GM12878 (cell line): ENCODE data around the gene SLC25A43. TPM values are rescaled to one million over a fixed set of nuclear protein-coding genes. Genes with fewer than 3 reads are reported as not detected.
A peak's percentile ranks its signal among the peaks of the same experiment; 100 is the strongest.

ENCODE experiments used
- ATAC-seq: fragments of 200-7000 bp; cut with Tn5 transposase; 3 replicates; pipeline ENCODE4 v1.9.1; 2020; ENCODE audit warnings: mild to moderate bottlenecking, moderate library complexity
- BruUV-seq: library from RNA; stranded (reverse); fragments of 400-500 nt; replicated peaks from 2 replicates; lab custom pipeline; 2021; lab: Mats Ljungman, UMichigan
- CTCF ChIA-PET: fragments of 300-600 bp; sonication (Branson Sonifier 250); formaldehyde crosslinking; extraction: SDS; loops from one replicate; lab custom pipeline; 2021; ENCODE audit warnings: inconsistent platforms; lab: Yijun Ruan, JAX
- POLR2A ChIA-PET: fragments of 350-600 bp; formaldehyde crosslinking; extraction: SDS; loops from one replicate; lab custom pipeline; 2021; ENCODE audit warnings: inconsistent platforms; lab: Charles Lee
- RAD21 ChIA-PET: fragments of 300-600 bp; sonication (Branson Sonifier 250); formaldehyde crosslinking; loops from one replicate; lab custom pipeline; 2023; ENCODE audit warnings: antibody characterized with exemption; ENCODE audit not compliant: unreplicated experiment; lab: Charles Lee
- SMC1A ChIA-PET: fragments of 300-600 bp; sonication (Branson Sonifier 250); formaldehyde crosslinking; loops from one replicate; lab custom pipeline; 2023; ENCODE audit not compliant: unreplicated experiment, uncharacterized antibody; lab: Charles Lee
- DNase-seq: peaks from one replicate; pipeline ENCODE4 v3.0.0-alpha.2; 2011; ENCODE audit warnings: low read depth, low spot score
- FAIRE-seq: peaks from 3 replicates; lab custom pipeline; 2011; peaks lifted over from hg19 to GRCh38; lab: Jason Lieb, UNC
- H2AFZ ChIP-seq: 2 replicates; pipeline ENCODE4 v1.6.0; 2011; ENCODE audit warnings: low read depth, low read length, control low read depth; ENCODE audit not compliant: control insufficient read depth
- H3K27ac ChIP-seq: 2 replicates; pipeline ENCODE4 v1.5.1; 2011; ENCODE audit warnings: control low read depth; ENCODE audit not compliant: control insufficient read depth, insufficient read depth
- H3K27me3 ChIP-seq, 2 experiments: replicated peaks in 1 of 2; 2 replicates each; pipeline versions ENCODE4 v1.6.0 to v1.6.1; 2011; ENCODE audit warnings: low read length in 1 of 2; ENCODE audit not compliant: control insufficient read depth in 2 of 2, insufficient read depth in 2 of 2
- H3K36me3 ChIP-seq, 2 experiments: 2 replicates each; pipeline ENCODE4 v1.5.1; 2011; ENCODE audit warnings: low read length in 1 of 2; ENCODE audit not compliant: control insufficient read depth in 2 of 2, insufficient read depth in 2 of 2
- H3K4me1 ChIP-seq: 2 replicates; pipeline ENCODE4 v1.6.1; 2011; ENCODE audit warnings: mild to moderate bottlenecking, low read length, moderate library complexity, mixed read lengths; ENCODE audit not compliant: control insufficient read depth, insufficient read depth
- H3K4me2 ChIP-seq: 2 replicates; pipeline ENCODE4 v1.6.0; 2011; ENCODE audit warnings: control low read depth; ENCODE audit not compliant: control insufficient read depth, insufficient read depth
- H3K4me3 ChIP-seq: fragments of 200-600 bp; sonication (generic); 2 replicates; pipeline ENCODE4 v1.5.1; 2016
- H3K79me2 ChIP-seq: 2 replicates; pipeline ENCODE4 v1.6.0; 2011; ENCODE audit warnings: low read length; ENCODE audit not compliant: control insufficient read depth, insufficient read depth
- H3K9ac ChIP-seq: 2 replicates; pipeline ENCODE4 v1.8.0; 2011; ENCODE audit warnings: low read length, control low read depth, mixed read lengths; ENCODE audit not compliant: control insufficient read depth, insufficient read depth
- H3K9me3 ChIP-seq: replicated peaks from 3 replicates; pipeline ENCODE4 v1.5.1; 2011; ENCODE audit warnings: mild to moderate bottlenecking, low read length; ENCODE audit not compliant: control insufficient read depth, insufficient read depth
- H4K20me1 ChIP-seq: 2 replicates; pipeline ENCODE4 v1.6.0; 2011; ENCODE audit not compliant: control insufficient read depth, insufficient read depth
- CBX5 ChIP-seq: sonication (generic); IDR thresholded peaks from 2 replicates; pipeline ENCODE4 v1.6.1; 2016; ENCODE audit warnings: low read depth, moderate library complexity, mild to moderate bottlenecking, inconsistent platforms
- DPF2 ChIP-seq: fragments of 450-650 bp; IDR thresholded peaks from 2 replicates; pipeline ENCODE4 v1.6.1; 2017; ENCODE audit warnings: mild to moderate bottlenecking
- EGR1 ChIP-seq, 2 experiments: IDR thresholded peaks; 1 replicate in 1 of 2; 2 replicates in 1 of 2; pipeline ENCODE4 v1.6.1; 2011 to 2012; ENCODE audit warnings: low read depth in 2 of 2, low read length in 2 of 2, borderline replicate concordance in 1 of 2, mild to moderate bottlenecking in 1 of 2, moderate library complexity in 1 of 2
- MTA3 ChIP-seq: IDR thresholded peaks from 2 replicates; pipeline ENCODE4 v1.6.1; 2012; ENCODE audit warnings: low read length, inconsistent platforms, borderline replicate concordance
- RAD21 ChIP-seq: IDR thresholded peaks from 2 replicates; pipeline ENCODE4 v1.6.1; 2011; ENCODE audit warnings: mild to moderate bottlenecking, low read depth, low read length, moderate library complexity; ENCODE audit not compliant: insufficient read depth
- SMARCA5 ChIP-seq: fragments of 450-650 bp; IDR thresholded peaks from 2 replicates; pipeline ENCODE4 v1.6.1; 2017; ENCODE audit warnings: mild to moderate bottlenecking
- SMC3 ChIP-seq: IDR thresholded peaks from 2 replicates; pipeline ENCODE4 v1.6.1; 2011; ENCODE audit warnings: low read length, improper control_type of control experiment, borderline replicate concordance
- ZNF384 ChIP-seq: IDR thresholded peaks from 2 replicates; pipeline ENCODE4 v1.6.1; 2012; ENCODE audit warnings: low read depth, mild to moderate bottlenecking, low read length, improper control_type of control experiment, borderline replicate concordance
- WGBS: methylation state at CpG from one replicate; pipeline ENCODE4 v1.1.6; 2016; ENCODE audit warnings: low lambda C conversion rate; ENCODE audit not compliant: insufficient replicate concordance, insufficient coverage; ENCODE audit errors: missing lambda C conversion rate; 5-methylcytosine and 5-hydroxymethylcytosine counted together
- in situ Hi-C: fragments of 300-500 bp; cut with MboI; formaldehyde crosslinking; loops from 9 replicates; pipeline ENCODE4 v1.14.3; 2018; ENCODE audit warnings: mixed read lengths
- intact Hi-C: fragments of 100-400 bp; cut with micrococcal nuclease; formaldehyde crosslinking; loops from one replicate; pipeline ENCODE4 v1.14.2; 2022; ENCODE audit not compliant: unreplicated experiment
- polyA plus RNA-seq, 11 experiments: library from polyadenylated mRNA; depleted of rRNA in 4 of 11; unstranded in 6 of 11; stranded (reverse) in 5 of 11; fragments of >200 nt; fragmentation: Nextera tagmentation in 4 of 11; fragmentation: Illumina TruSeq in 1 of 11; extraction: Ambion mirVana in 4 of 11; extraction: Trizol in 1 of 11; gene quantifications; 1 replicate in 1 of 11; 2 replicates in 10 of 11; pipeline versions ENCODE4 v1.2.1 to v1.2.3, GENCODE V29; 2011 to 2016; ENCODE audit warnings: inconsistent platforms in 2 of 11, missing spikeins in 2 of 11, low read depth in 1 of 11
- total RNA-seq, 4 experiments: library from RNA; depleted of rRNA in 3 of 4; stranded (reverse); fragments of >200 nt in 3 of 4; fragmentation: Illumina TruSeq in 1 of 4; extraction: Trizol in 1 of 4; gene quantifications; 2 replicates each; pipeline versions ENCODE4 v1.2.1 to v1.2.3, GENCODE V29; 2013 to 2021
- TF ChIP-seq, protein P1 (sequence below), 3 experiments: IDR thresholded peaks in 2 of 3; conservative IDR thresholded peaks in 1 of 3; 2 replicates each; pipeline ENCODE4 v1.5.1; 2011; ENCODE audit warnings: low read depth in 3 of 3, low read length in 3 of 3, mild to moderate bottlenecking in 3 of 3, control low read depth in 2 of 3, moderate library complexity in 2 of 3, inconsistent platforms in 1 of 3, mixed read lengths in 1 of 3; ENCODE audit not compliant: control insufficient read depth in 2 of 3, insufficient read depth in 1 of 3; ENCODE audit errors: extremely low read depth in 1 of 3
- TF ChIP-seq, protein P2 (sequence below): IDR thresholded peaks from 2 replicates; pipeline ENCODE4 v1.6.1; 2011; ENCODE audit warnings: low read depth, mild to moderate bottlenecking, low read length, moderate library complexity, borderline replicate concordance; ENCODE audit errors: extremely low read depth
- TF ChIP-seq, protein P3 (sequence below): IDR thresholded peaks from 2 replicates; pipeline ENCODE4 v1.6.1; 2012; ENCODE audit warnings: low read depth, low read length, improper control_type of control experiment
- TF ChIP-seq, protein P4 (sequence below): IDR thresholded peaks from 2 replicates; pipeline ENCODE4 v1.6.1; 2011; ENCODE audit warnings: borderline replicate concordance, low read depth, mild to moderate bottlenecking, moderate library complexity, low read length; ENCODE audit not compliant: insufficient read depth, poor library complexity, severe bottlenecking

SLC25A43 gene
- total and polyA plus RNA-seq, 10 of the 15 experiments (the other 5 are each of a cell fraction or from before 2014, with no cell fraction given) = 2.5 to 13.5 (median 6.8) TPM

DNA sequence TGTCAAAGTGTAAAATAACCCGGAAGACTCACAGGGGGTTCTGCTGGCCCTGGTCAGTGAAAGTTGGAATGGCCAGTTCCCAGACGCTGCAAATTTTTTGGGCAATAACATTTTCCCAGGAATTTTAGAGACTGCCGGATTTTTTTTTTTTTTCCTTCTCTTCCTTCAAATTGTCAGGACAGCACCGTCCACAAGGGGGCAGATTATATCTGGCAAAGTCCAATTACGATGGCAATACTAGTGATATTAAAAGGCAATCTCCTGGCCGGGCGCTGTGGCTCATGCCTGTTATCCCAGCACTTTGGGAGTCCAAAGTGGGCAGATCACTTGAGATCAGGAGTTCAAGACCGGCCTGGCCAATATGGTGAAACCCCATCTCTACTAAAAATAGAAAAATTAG is 89.6 kb downstream of the SLC25A43 start:
- TF ChIP-seq EGR1 (IDR thresholded peaks at IDR 0.05; ENCODE audit: borderline replicate concordance in 1 of 2, low read depth in 2 of 2, low read length in 2 of 2) (no peak), ZNF384 (peak; percentile 78), RAD21 (peak; percentile 51; the same call in 1 of the 2 replicates), MTA3 (no peak), SMC3 (peak; percentile 54; the same call in 1 of the 2 replicates), DPF2 (no peak), CBX5 (no peak), SMARCA5 (no peak)
- TF ChIP-seq, protein P1, sequence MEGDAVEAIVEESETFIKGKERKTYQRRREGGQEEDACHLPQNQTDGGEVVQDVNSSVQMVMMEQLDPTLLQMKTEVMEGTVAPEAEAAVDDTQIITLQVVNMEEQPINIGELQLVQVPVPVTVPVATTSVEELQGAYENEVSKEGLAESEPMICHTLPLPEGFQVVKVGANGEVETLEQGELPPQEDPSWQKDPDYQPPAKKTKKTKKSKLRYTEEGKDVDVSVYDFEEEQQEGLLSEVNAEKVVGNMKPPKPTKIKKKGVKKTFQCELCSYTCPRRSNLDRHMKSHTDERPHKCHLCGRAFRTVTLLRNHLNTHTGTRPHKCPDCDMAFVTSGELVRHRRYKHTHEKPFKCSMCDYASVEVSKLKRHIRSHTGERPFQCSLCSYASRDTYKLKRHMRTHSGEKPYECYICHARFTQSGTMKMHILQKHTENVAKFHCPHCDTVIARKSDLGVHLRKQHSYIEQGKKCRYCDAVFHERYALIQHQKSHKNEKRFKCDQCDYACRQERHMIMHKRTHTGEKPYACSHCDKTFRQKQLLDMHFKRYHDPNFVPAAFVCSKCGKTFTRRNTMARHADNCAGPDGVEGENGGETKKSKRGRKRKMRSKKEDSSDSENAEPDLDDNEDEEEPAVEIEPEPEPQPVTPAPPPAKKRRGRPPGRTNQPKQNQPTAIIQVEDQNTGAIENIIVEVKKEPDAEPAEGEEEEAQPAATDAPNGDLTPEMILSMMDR (IDR thresholded peaks at IDR 0.05 in 2 of 3, conservative IDR thresholded peaks at IDR 0.05 in 1 of 3; ENCODE audit: control insufficient read depth in 2 of 3, extremely low read depth in 1 of 3, insufficient read depth in 1 of 3, low read depth in 3 of 3, low read length in 3 of 3) = peak; percentile 50 to 60 (median 58)
- TF ChIP-seq, protein P2, sequence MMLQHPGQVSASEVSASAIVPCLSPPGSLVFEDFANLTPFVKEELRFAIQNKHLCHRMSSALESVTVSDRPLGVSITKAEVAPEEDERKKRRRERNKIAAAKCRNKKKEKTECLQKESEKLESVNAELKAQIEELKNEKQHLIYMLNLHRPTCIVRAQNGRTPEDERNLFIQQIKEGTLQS = no peak
- TF ChIP-seq, protein P3, sequence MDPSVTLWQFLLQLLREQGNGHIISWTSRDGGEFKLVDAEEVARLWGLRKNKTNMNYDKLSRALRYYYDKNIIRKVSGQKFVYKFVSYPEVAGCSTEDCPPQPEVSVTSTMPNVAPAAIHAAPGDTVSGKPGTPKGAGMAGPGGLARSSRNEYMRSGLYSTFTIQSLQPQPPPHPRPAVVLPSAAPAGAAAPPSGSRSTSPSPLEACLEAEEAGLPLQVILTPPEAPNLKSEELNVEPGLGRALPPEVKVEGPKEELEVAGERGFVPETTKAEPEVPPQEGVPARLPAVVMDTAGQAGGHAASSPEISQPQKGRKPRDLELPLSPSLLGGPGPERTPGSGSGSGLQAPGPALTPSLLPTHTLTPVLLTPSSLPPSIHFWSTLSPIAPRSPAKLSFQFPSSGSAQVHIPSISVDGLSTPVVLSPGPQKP = no peak
- TF ChIP-seq, protein P4, sequence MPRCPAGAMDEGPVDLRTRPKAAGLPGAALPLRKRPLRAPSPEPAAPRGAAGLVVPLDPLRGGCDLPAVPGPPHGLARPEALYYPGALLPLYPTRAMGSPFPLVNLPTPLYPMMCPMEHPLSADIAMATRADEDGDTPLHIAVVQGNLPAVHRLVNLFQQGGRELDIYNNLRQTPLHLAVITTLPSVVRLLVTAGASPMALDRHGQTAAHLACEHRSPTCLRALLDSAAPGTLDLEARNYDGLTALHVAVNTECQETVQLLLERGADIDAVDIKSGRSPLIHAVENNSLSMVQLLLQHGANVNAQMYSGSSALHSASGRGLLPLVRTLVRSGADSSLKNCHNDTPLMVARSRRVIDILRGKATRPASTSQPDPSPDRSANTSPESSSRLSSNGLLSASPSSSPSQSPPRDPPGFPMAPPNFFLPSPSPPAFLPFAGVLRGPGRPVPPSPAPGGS = no peak
- no peaks in the 10 kb centered on the region for H4K20me1 ChIP-seq
- SMC1A ChIA-PET = interaction anchor here (0.7 to 2.9 kb wide), 5 partner anchors 9 to 241 kb away, joined by 3 to 10 read pairs (median 7); no protein-coding TSS in a partner anchor
- DNase-seq (no peak), FAIRE-seq (no peak), ATAC-seq (peak; percentile 64)
- under 1% methylated on average over 8 of the region's 8 CpGs for WGBS
- BruUV-seq = no TSS peak
- H3K4me1 ChIP-seq = no peaks in the 10 kb centered on the region
- H3K4me3 ChIP-seq = no peak overlapping the region
- RAD21 ChIA-PET = interaction anchor here (1.1 to 2.7 kb wide), 4 partner anchors 12 to 245 kb away, joined by 3 to 16 read pairs (median 4); no protein-coding TSS in a partner anchor
- no peak overlapping the region for H2AFZ ChIP-seq
- no peak overlapping the region for H3K27ac ChIP-seq
- CTCF ChIA-PET = interaction anchor here (0.6 to 6.2 kb wide), 15 partner anchors 8 to 719 kb away, joined by 3 to 59 read pairs (median 3); no protein-coding TSS in a partner anchor
- intact Hi-C loops (loop anchor here (1.0 to 10.0 kb wide), 2 partner anchors 242 to 396 kb away; no protein-coding TSS in a partner anchor), in situ Hi-C loops (no loop called here)
- no peaks in the 10 kb centered on the region for H3K79me2 ChIP-seq
- POLR2A ChIA-PET = no interaction called here
- no peaks in the 10 kb centered on the region for H3K36me3 ChIP-seq
- H3K9ac ChIP-seq = no peak overlapping the region
- no peaks in the 10 kb centered on the region for H3K27me3 ChIP-seq
- no peak overlapping the region for H3K4me2 ChIP-seq
- H3K9me3 ChIP-seq = no peaks in the 10 kb centered on the region
